Activated T-helper 2 cell treated with anti-CD3 and anti-CD28 coated beads, Interferon-gamma antibody, Interleukin-2, Interleukin-4, amounts not matched to agents 10 μg/mL and 5 μg/mL and 100 μg/mL, durations not matched to agents 14 hours and 24 hours and 36 hours (primary cell): ENCODE data around the gene DYNC2I2. TPM values are rescaled to one million over a fixed set of nuclear protein-coding genes. Genes with fewer than 3 reads are reported as not detected.
"Not testable (repeated sequence)": the region's sequence is repeated elsewhere in the genome, so short reads cannot be mapped to it uniquely, and the experiment has no call there.

Experiments
- DNase-seq: peaks from one replicate; pipeline ENCODE4 v3.0.0; 2021; ENCODE audit warnings: low spot score
- H3K27ac Mint-ChIP-seq: one replicate; pipeline ENCODE4 v1.8.0; 2021; ENCODE audit warnings: mixed read lengths
- H3K27me3 Mint-ChIP-seq: one replicate; pipeline ENCODE4 v1.8.0; 2021; ENCODE audit warnings: low read depth, mixed read lengths
- H3K36me3 Mint-ChIP-seq: one replicate; pipeline ENCODE4 v1.8.0; 2021; ENCODE audit warnings: low read depth, mixed read lengths
- H3K4me1 Mint-ChIP-seq: one replicate; pipeline ENCODE4 v1.8.0; 2021; ENCODE audit warnings: low read depth, mixed read lengths
- H3K4me3 Mint-ChIP-seq: one replicate; pipeline ENCODE4 v1.8.0; 2021; ENCODE audit warnings: low read depth, mild to moderate bottlenecking, moderate library complexity, mixed read lengths
- H3K9me3 Mint-ChIP-seq: one replicate; pipeline ENCODE4 v1.8.0; 2021; ENCODE audit warnings: mixed read lengths
- intact Hi-C: fragments of 100-400 bp; cut with micrococcal nuclease; formaldehyde crosslinking; loops from one replicate; pipeline ENCODE4 v1.15.1; 2023
- total RNA-seq: library from RNA; stranded (reverse); gene quantifications from 2 replicates; pipeline ENCODE4 v1.2.3, GENCODE V29; 2022

DYNC2I2 gene
- total RNA-seq, 1 donor from 2014 or later, result 41.7 TPM

DNA sequence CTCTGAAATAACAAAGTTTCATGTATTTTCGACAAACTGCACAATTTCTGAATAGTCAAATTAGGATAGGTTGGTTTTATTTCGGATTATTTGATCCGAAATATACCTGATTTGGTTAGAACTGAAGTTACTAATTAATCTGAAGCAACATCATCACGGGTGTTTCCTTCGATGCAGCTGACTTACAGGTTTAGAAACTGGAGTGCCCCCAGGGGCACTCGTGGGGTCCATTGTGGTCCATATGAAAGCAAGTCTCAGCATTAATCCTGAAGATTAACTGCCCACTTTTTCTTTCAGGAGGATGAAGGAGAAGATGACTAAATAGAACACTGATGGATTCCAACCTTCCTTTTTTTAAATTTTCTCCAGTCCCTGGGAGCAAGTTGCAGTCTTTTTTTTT is 37.7 kb upstream of the DYNC2I2 start:
- Mint-ChIP-seq H3K4me3 (no peak overlapping the region), H3K9me3 (no peaks in the 10 kb centered on the region), H3K4me1 (peaks cover 26% of the 10 kb centered on the region), H3K27ac (no peak overlapping the region), H3K36me3 (peaks cover 66% of the 10 kb centered on the region), H3K27me3 (no peaks in the 10 kb centered on the region)
- no peak for DNase-seq
- intact Hi-C loops, result no loop called here

DNA sequence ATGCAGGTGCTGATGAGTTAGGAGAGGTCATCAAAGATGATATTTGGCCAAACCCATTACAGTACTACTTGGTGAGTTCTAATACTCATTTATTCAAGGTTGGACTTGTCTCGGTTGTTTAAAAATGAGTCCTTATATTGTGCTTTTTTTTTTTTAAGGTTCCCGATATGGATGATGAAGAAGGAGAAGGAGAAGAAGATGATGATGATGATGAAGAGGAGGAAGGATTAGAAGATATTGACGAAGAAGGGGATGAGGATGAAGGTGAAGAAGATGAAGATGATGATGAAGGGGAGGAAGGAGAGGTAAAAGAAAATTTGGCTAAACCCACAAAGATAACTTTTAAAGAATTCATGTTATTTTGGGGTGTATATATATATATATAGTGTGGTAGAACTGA is 37.1 kb upstream of the DYNC2I2 start:
- H3K4me3 Mint-ChIP-seq, H3K9me3 Mint-ChIP-seq, intact Hi-C loops, H3K27me3 Mint-ChIP-seq, DNase-seq: not testable (repeated sequence)
- Mint-ChIP-seq H3K36me3 (peaks cover 66% of the 10 kb centered on the region), H3K27ac (peak overlapping the region; percentile 34), H3K4me1 (peaks cover 26% of the 10 kb centered on the region)

DNA sequence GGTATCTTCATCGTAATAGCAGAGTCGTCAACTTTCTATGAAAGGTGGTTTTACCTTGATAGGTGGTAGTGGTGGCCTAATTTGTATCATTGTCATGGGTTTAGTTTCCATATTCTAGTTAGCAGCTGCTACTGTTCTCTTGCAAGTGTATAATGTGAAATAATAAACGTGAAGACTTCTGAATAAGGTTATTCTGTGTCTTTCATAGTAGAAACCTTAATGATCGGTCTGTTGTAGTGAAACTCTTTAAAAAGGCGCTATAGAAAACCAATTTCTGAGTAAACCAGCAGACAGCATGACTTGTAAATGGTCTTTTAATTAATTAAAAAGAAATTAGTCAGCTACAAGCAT is 34.0 kb upstream of the DYNC2I2 start:
- Mint-ChIP-seq H3K4me1 (peaks cover 37% of the 10 kb centered on the region), H3K27ac (peak overlapping the region; percentile 98), H3K27me3 (no peaks in the 10 kb centered on the region), H3K36me3 (peaks cover 50% of the 10 kb centered on the region), H3K9me3 (no peaks in the 10 kb centered on the region), H3K4me3 (peak overlapping the region; percentile 100)
- DNase-seq, result no peak
- intact Hi-C loops, result loop anchor here (2.0 kb wide), 1 partner anchor 256 kb away; the partner anchor contains the start of genes DOLK and NUP188

DNA sequence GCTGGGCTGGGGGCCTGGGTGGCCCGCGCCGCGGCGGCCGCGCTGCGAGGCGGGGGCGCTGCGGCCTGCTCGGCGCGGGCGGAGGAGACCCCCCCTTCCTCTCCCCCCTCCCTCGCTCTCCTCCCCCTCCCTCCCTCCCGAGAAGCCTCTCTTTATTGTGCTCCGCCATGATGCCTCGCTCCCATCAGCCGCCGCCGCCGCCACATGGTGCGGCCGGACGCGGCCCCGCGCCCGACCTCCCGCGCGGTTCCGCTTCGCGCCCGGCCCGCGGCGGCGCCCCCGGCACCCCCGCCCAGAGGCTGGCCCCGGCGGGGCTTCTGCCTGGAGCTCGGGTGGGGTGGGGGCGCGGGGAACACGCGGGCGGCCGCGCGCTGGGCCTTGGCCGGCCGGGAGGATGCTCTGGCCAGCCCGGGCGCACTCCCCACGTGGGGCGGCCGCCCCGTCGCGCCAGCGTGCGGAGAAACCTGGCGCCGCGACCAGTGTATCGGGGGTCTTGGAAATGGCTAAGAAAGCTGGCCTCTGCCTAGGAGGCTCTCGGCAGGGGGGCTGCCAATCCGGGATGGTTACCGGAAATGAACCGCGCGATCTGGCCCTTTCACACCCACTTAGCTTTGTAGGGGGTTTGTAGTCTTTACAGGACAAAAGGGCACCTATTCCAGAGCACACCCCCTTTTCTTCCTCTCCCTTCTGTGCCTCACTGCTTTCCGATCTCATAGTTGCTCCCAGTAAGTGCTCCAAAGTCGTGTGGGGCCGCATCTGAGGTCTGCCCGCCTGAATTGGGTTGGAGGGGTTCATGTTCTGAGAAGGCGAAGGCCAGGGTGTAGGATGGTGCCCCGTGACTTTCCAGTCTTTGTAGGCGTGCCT is 33.4 kb upstream of the DYNC2I2 start:
- Mint-ChIP-seq H3K27me3 (no peaks in the 10 kb centered on the region), H3K36me3 (peaks cover 46% of the 10 kb centered on the region), H3K9me3 (no peaks in the 10 kb centered on the region), H3K4me3 (peak overlapping the region; percentile 100), H3K27ac (peak overlapping the region; percentile 98), H3K4me1 (peaks cover 42% of the 10 kb centered on the region)
- DNase-seq, result peak; percentile 39
- intact Hi-C loops, result loop anchor here (2.0 to 10.0 kb wide), 6 partner anchors 13 to 335 kb away; partner anchors contain the start of genes DOLK, DYNC2I2, KYAT1 and LRRC8A

DNA sequence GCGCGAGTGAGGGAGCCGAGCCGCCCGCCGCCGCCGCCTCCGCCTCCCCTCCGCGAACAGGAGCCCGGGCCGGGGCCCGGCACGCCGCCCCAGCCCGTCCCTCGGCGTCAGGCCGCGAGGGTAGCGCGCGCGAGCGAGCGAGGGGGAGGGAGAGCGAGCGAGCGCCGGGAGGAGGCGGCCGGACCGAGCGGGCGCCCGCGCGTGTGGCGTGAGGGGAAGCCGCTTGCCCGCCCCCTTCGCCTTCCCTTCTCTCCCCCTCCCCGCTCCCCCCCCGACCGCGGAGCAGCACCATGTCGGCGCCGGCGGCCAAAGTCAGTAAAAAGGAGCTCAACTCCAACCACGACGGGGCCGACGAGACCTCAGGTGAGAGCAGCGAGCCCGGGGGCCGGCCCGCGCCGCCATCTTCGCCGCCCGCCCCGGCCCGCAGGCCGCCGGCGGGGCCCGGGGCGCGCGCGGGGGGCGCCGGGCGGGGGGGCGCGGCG is 32.7 kb upstream of the DYNC2I2 start:
- Mint-ChIP-seq H3K4me1 (peaks cover 48% of the 10 kb centered on the region), H3K9me3 (no peaks in the 10 kb centered on the region), H3K27ac (peak overlapping the region; percentile 30), H3K4me3 (no peak overlapping the region), H3K27me3 (no peaks in the 10 kb centered on the region), H3K36me3 (peaks cover 40% of the 10 kb centered on the region)
- DNase-seq, result no peak
- intact Hi-C loops, result loop anchor here (2.0 to 10.0 kb wide), 5 partner anchors 13 to 335 kb away; partner anchors contain the start of genes DYNC2I2, KYAT1, LRRC8A and PKN3

DNA sequence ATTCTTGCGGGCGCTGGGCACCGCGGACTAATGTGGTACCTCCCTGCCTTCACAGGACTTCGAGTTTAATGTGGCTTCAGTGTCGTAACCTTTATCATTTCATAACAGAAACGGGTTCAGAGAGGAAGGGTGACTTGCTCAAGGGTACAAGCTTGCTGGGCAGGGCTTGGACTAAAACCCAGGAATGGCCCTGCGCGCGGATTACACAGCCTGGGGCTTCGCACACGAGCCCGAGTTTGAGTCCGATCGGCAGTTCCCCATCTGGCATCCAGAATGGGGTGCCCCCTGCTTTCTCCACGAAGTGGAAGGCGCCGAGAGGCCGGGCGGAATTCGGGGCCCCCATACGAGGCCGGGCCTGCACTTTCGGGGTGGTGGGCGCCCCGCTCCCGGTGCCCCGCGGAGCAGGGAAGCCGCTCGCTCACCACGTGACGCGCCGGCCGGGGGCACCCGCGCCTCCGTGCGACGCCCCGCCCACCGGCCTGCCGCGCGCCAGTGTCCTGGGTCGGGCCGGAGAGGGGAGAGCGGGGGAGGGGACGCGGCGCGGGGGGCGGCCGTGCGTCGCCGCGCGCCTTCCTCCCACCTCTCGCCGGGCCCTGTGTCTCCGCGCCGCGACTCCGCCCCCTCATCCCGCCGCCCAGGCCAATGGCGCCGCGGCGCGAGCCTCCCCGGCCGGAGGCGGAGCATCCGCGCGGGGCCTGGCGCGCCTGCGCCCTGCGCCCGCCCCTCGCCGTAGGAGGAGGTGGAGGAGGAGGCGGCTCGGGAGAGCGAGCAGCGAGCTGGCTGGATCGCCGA is 32.0 kb upstream of the DYNC2I2 start, which contains the start of gene SET:
TSS of gene SET (plus strand) at position 722 of the 792 bp plus-strand sequence. CDS start 361 bp downstream, outside the sequence.
- peak; percentile 92 for DNase-seq
- H3K4me3 Mint-ChIP-seq, result peak within 1 kb of the TSS; percentile 82
- peaks cover 36% of the 10 kb centered on the region for H3K36me3 Mint-ChIP-seq
- H3K27ac Mint-ChIP-seq, result peak within 1 kb of the TSS; percentile 91
- intact Hi-C loops, result loop anchor here (2.0 to 10.0 kb wide), 5 partner anchors 14 to 336 kb away; partner anchors contain the start of genes DYNC2I2, KYAT1, LRRC8A and PKN3
- no peaks in the 10 kb centered on the region for H3K27me3 Mint-ChIP-seq
- no peaks in the 10 kb centered on the region for H3K9me3 Mint-ChIP-seq
- peaks cover 47% of the 10 kb centered on the region for H3K4me1 Mint-ChIP-seq

DNA sequence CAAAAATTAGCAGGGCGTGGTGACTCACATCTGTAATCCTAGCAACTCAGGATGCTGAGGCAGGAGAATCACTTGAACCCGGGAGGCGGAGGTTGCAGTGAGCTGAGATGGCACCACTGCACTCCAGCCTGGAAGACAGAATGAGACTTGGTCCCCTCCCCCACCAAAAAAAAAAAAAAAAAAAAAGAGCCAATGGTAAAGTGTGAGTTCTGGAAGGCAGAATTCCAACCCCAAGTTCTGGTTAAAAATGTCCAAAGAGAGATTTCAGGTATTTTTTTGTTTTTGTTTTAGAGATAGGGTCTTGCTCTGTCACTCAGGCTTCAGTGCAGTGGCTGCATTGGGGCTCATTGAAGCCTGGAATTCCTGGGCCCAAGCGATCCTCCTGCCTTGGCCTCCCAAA is 30.8 kb upstream of the DYNC2I2 start:
- no peaks in the 10 kb centered on the region for H3K9me3 Mint-ChIP-seq
- H3K36me3 Mint-ChIP-seq, result peaks cover 29% of the 10 kb centered on the region
- H3K27me3 Mint-ChIP-seq, result no peaks in the 10 kb centered on the region
- no peak for DNase-seq
- peaks cover 44% of the 10 kb centered on the region for H3K4me1 Mint-ChIP-seq
- peak overlapping the region; percentile 40 for H3K27ac Mint-ChIP-seq
- H3K4me3 Mint-ChIP-seq, result no peak overlapping the region
- intact Hi-C loops, result loop anchor here (5.0 to 10.0 kb wide), 3 partner anchors 135 to 337 kb away; partner anchors contain the start of genes KYAT1, LRRC8A, SH3GLB2 and SPTAN1

DNA sequence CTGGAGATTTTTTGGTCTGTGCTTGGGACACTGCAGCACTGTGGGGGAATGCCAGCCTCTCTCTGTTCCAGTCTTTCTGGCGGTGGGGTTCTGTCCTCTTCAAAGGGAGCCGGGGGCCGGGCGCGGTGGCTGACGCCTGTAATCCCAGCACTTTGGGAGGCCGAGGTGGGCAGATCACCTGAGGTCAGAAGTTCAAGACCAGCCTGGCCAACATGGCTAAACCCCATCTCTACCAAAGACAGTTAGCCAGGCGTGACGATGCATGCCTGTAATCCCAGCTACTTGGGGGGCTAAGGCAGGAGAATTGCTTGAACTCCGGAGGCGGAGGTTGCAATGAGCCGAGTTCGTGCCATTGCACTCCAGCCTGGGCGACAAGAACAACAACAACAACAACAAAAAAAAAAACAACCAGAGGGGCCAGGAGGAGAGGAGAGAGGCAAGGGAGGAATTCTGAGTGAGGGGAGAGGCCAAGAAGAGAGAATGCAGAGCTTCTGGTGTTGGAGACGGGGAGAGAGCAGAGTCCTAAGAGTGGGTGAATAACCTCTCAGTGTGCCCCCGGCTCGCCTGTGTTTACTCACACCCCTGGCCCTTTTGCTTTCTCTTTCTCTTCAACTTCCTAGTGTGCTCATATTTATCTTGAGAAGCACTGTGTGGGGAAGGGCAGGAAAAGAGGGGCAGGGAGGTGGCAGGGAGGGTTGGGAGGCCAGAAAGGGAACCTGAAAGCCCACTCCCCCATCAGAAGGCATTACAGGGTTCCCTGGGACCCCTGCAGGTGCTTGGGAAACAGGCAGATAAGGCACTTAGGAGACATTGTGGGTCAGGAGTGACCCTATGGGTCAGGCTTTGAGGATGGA is 29.2 kb upstream of the DYNC2I2 start:
- Mint-ChIP-seq H3K27ac (peak overlapping the region; percentile 93), H3K27me3 (no peaks in the 10 kb centered on the region), H3K36me3 (peaks cover 14% of the 10 kb centered on the region), H3K4me1 (peaks cover 37% of the 10 kb centered on the region), H3K4me3 (peak overlapping the region; percentile 95), H3K9me3 (no peaks in the 10 kb centered on the region)
- intact Hi-C loops, result loop anchor here (5.0 to 10.0 kb wide), 3 partner anchors 134 to 339 kb away; partner anchors contain the start of genes KYAT1, LRRC8A, SH3GLB2 and SPTAN1
- peak; percentile 44 for DNase-seq

DNA sequence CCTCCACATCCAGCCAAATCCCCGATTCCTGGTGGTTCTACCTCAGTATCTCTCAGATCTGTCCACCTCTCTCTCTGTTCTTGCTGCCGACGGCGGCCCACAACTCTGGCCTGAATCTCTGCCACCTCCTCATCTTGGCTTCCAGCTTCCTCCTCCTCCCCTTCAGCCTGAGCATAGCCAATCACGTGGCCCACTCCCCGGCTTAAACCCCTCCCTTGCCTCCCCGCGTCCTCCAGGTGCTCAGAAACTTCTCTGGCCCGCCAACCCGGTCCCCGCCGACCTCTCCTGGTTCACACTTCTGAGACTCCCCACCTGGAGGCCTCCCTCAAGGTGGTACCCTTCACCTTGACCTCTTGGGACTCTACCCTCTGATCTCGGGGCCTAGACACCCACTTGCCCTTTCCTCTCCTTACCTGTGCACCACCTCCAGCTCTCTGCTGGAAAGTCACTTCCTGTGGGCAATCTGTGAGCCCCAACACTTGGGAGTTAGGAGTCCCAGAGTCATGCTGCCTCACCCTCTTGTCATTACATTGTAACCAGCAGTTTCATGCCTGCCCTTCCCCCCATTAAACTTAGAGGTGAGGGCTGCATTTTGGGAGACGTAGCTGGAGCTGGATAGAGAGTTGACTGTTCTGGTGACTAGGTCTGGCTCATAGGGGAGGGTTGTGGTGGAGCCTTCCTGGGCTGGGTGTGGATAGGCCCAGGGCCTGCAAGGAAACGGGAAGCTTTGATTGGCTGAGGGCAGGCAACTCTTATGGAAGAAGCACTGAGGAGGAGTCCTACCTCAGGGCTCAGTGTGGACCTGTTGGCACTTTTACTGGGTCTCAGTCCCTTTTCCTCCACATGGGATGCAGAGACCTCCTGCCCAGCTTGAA is 27.9 kb upstream of the DYNC2I2 start:
- no peaks in the 10 kb centered on the region for H3K9me3 Mint-ChIP-seq
- H3K27me3 Mint-ChIP-seq, result no peaks in the 10 kb centered on the region
- H3K4me3 Mint-ChIP-seq, result peak overlapping the region; percentile 95
- DNase-seq, result peak; percentile 73
- intact Hi-C loops, result loop anchor here (5.0 to 10.0 kb wide), 3 partner anchors 132 to 340 kb away; partner anchors contain the start of genes KYAT1, LRRC8A, SH3GLB2 and SPTAN1
- peaks cover 34% of the 10 kb centered on the region for H3K4me1 Mint-ChIP-seq
- peaks cover 8% of the 10 kb centered on the region for H3K36me3 Mint-ChIP-seq
- H3K27ac Mint-ChIP-seq, result peak overlapping the region; percentile 93

DNA sequence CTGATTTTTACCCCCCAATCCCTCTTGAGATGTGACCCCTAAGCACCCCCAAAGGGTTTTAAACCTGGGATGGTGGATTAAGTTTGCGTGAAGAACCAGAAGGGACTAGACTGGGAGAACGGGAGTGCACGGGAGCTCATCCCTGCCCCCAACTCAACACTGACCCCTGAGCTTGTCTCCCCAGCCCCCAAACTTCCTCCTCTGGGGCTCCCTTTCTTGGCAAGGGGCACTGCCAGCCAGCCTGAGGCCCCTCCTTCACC is 27.3 kb upstream of the DYNC2I2 start:
- H3K27me3 Mint-ChIP-seq, result no peaks in the 10 kb centered on the region
- peak overlapping the region; percentile 93 for H3K27ac Mint-ChIP-seq
- peak overlapping the region; percentile 95 for H3K4me3 Mint-ChIP-seq
- peaks cover 34% of the 10 kb centered on the region for H3K4me1 Mint-ChIP-seq
- no peaks in the 10 kb centered on the region for H3K9me3 Mint-ChIP-seq
- intact Hi-C loops, result loop anchor here (10.0 kb wide), 1 partner anchor 341 kb away; the partner anchor contains the start of gene SH3GLB2
- peaks cover 8% of the 10 kb centered on the region for H3K36me3 Mint-ChIP-seq
- no peak for DNase-seq
